NB4 (cell line): ENCODE data around the gene CDH3.

Source experiments
- POLR2A ChIP-seq: IDR thresholded peaks from 2 replicates; pipeline ENCODE4 v1.6.1; 2011; ENCODE audit warnings: mild to moderate bottlenecking; ENCODE audit not compliant: insufficient read length; ENCODE audit errors: extremely low read depth
- TF ChIP-seq, protein P1 (sequence below): IDR thresholded peaks from one replicate; pipeline ENCODE4 v1.5.1; 2012; ENCODE audit warnings: low read depth, low read length

DNA sequence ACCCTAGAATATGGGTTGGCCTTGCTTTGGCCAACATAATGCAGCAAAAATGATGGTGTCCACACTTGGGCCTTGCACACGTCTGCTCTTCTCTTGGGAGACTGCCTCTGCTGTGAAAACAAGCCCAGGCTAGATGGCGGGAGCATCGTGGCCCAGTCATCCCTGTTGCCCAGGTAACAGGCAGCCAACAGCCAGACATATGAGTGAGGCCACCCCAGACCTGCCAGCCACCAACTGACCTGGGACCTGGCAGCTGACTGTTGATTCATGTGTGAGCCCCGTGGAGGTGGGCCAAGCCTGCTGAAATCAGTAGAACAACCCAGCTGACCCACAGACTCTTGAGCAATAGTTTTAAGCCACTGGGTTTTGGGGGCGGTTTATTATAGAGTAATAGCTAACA lies 39.4 kb upstream of the CDH3 start:
- TF ChIP-seq, protein P1, sequence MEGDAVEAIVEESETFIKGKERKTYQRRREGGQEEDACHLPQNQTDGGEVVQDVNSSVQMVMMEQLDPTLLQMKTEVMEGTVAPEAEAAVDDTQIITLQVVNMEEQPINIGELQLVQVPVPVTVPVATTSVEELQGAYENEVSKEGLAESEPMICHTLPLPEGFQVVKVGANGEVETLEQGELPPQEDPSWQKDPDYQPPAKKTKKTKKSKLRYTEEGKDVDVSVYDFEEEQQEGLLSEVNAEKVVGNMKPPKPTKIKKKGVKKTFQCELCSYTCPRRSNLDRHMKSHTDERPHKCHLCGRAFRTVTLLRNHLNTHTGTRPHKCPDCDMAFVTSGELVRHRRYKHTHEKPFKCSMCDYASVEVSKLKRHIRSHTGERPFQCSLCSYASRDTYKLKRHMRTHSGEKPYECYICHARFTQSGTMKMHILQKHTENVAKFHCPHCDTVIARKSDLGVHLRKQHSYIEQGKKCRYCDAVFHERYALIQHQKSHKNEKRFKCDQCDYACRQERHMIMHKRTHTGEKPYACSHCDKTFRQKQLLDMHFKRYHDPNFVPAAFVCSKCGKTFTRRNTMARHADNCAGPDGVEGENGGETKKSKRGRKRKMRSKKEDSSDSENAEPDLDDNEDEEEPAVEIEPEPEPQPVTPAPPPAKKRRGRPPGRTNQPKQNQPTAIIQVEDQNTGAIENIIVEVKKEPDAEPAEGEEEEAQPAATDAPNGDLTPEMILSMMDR = no peak
- TF ChIP-seq POLR2A = no peak
